Retina (tissue), 1 donor: ENCODE data around the gene CROCC2.
A peak's percentile ranks its signal among the peaks of the same experiment; 100 is the strongest.

Source experiments
- DNase-seq: peaks from one replicate; pipeline ENCODE4 v3.0.0-alpha.2; 2016

Gene CROCC2

GRCh38 chr2:240906141-240906910 lies at the start of gene CROCC2:
CROCC2 (plus strand) TSS chr2:240906336; CDS start chr2:240906514, 178 bp downstream.
- peak; percentile 80 for DNase-seq

GRCh38 chr2:240857039-240858008 lies 48.8 kb upstream of the CROCC2 start:
- no peak for DNase-seq

DNA sequence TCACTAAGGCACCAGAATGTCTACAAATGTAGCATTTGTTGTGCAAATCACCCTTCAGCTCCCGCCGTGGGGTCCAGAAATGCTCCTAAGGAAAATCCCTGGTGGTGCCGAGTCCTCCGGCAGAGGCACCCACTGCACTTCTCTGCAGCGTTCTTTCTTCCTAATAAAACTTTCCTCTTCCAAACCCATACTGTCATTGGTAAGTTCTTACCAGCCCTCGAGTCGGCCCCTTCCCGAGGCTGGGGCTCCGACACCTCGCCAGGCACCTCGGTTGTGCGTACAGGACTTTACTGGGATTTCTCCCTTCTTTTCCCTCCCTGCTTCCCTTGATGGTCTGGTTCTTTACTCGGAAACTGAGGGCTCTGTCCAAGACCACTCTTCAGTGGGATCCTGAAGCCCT lies 47.8 kb upstream of the CROCC2 start:
- no peak for DNase-seq

DNA sequence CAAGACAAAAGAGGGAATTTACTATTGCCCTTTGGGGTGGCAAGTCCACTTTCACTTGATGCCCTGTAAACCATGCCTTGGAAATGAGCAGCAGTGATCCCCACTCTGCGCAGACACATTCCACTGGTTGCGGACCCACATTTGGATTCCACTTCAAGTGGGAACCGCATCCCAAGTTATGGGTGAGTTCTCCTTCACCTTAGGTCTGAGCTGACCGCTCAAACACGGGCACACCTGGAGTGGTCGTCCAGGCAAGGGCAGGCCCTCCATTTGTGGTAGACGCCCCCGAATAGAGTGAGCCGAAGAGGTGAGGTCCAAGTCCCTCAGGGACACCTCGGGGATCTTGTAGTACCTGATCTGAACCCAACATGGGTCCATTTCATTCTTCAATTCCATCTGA lies 47.3 kb upstream of the CROCC2 start:
- DNase-seq, result no peak

GRCh38 chr2:240861547-240861946 lies 44.6 kb upstream of the CROCC2 start:
- no peak for DNase-seq

DNA sequence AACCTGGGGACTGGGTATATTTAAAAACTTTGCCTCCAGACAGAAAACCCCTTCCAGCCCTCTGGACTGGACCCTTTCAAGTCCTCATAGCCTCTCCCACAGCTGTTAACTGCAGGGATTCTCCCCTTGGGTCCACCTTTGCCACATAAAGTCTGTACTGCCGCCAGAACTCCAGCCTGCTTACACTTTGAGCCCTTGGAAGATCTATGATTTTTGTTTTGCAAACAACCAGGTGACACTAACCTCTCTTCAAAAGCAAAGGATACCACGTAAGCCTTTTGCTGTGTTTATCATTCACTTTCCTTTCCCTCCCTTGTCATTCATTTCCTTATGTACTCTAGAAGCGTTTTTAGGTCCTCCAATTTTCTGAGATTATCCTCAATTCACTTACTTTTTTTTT lies 41.7 kb upstream of the CROCC2 start:
- no peak for DNase-seq

DNA sequence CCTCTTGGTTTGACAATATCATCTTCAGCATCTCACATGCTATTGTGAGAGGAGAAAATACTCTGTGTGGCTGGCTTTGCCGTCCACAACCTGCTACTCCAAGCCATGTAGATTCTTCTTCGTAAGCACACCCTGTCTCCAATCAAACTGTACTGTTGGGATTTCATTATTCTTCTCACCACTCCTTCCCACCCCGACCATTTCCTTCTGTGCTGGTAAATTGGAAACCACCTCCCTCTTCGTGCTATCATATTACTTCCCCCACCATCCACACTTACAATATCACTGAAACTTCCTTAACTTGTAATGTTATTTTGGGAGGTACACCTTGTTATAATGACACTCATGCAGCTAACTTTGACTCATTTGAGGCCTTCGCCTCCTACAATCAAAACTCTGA lies 40.7 kb upstream of the CROCC2 start:
- no peak for DNase-seq

DNA sequence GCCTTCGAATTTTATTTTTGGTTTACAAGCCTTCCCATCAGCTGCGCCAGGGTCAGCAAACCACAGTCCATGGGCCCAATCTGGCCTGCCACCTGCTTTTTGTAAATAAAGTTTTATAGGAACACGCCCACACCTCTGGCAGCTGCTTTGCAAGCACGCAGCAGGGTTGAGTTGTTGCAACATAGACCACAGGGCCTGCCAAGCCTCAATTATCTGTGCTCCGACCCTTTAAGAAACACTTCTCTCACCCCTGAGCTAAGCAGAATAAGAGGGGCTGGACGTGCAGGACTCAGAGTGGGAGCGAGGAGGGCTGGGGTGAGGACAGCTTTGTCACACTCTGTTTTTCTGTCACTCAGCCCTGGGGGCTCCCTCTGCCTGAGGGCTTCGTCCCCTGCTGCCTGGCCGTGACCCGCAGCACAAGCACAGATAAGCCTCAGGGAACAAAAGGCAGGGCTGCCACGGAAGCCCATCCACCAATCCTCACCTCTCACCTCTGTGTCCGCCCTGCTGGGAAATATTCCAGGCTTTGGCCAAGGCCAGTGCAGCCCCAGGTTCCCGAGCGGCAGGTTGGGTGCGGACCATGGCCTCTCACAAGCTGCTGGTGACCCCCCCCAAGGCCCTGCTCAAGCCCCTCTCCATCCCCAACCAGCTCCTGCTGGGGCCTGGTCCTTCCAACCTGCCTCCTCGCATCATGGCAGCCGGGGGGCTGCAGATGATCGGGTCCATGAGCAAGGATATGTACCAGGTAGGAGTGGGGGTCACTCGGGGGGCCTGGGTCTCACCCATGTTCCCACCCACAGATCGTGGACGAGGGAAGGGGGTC lies 37.6 kb upstream of the CROCC2 start, which contains the start of gene AGXT:
AGXT (plus strand) TSS at position 539 of the 823 bp plus-strand sequence; CDS start at position 581, 42 bp downstream.
- no peak for DNase-seq

DNA sequence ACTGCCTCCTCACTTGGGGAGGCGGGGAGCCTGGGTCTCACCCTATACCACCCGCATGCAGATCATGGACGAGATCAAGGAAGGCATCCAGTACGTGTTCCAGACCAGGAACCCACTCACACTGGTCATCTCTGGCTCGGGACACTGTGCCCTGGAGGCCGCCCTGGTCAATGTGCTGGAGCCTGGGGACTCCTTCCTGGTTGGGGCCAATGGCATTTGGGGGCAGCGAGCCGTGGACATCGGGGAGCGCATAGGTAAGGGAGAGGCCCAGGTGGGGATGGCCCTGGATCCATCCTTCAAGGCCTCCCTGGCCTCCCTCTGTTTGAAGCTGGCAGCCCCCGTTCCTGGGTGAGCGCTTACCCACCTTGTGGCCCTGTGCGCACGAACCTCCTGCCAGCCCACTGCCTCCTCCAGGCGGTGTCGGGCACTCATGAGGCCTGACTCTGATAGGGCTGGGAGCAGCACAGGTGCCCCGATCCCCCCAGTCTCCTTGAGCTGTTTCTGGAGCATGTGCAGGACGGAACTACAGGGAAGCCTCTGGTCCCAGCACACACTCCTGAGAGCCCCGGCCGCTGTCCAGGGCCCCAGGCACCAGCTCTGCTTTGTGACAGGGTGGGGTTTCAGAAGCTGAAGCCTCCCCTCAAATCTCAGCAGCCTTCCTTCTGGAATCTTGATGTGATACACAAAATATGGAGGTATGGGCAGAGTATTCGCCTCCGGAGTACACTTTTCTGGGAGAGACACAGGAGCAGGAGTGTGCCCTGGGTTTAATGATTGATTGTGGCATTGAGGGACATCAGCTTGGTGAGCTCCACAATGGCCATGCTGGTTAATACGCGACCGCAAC lies 36.8 kb upstream of the CROCC2 start:
- no peak for DNase-seq

DNA sequence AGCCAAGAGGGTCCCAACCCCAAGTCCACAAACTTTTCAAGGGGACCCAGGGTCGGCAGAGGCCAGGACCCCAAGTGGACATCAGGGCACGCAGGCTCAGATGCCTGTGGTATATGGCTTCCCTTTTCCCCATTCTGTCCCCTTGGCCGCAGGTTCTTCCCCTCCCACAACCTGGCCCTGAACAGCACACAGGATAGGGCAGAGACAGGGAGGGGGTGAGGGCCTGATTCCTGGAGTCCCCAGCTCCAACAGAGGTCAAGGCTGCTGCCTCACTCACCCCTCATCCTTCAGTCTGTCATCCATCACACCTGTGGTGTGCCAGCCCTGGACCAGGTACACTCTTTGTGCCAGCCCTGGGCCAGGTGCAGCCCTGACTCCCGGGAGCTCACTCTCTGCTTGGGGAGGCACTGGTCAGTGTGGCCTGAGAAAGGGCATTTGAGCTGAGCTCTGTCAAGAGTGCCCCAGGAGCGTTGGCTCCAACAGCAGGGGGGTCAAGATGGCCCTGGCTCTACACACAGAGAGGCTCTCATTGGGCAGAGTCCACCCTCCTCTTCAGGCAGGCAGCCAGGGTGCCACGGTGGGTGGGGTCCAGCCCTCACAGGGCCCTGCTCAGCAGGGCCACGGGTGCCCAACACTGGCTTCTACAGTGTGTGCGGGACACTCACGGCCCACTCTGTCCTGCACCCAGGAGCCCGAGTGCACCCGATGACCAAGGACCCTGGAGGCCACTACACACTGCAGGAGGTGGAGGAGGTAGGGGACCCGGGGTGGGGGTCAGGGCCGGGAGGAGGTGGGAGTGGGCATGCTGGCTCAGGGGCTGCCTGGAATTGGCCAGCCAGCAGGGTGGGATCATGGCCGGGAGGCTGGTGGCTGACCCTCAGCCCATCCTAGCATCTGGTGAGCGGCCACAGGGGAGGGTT lies 35.9 kb upstream of the CROCC2 start:
- no peak for DNase-seq

GRCh38 chr2:240871071-240871958 lies 34.8 kb upstream of the CROCC2 start:
- DNase-seq, result no peak

- DNase-seq, result no peak
Observed at GRCh38 chr2:240872317-240873097, 33.6 kb upstream of the CROCC2 start.

- DNase-seq, result no peak
Observed at GRCh38 chr2:240873098-240873788, 32.9 kb upstream of the CROCC2 start.

GRCh38 chr2:240873805-240874714 lies 32.1 kb upstream of the CROCC2 start:
- no peak for DNase-seq

DNA sequence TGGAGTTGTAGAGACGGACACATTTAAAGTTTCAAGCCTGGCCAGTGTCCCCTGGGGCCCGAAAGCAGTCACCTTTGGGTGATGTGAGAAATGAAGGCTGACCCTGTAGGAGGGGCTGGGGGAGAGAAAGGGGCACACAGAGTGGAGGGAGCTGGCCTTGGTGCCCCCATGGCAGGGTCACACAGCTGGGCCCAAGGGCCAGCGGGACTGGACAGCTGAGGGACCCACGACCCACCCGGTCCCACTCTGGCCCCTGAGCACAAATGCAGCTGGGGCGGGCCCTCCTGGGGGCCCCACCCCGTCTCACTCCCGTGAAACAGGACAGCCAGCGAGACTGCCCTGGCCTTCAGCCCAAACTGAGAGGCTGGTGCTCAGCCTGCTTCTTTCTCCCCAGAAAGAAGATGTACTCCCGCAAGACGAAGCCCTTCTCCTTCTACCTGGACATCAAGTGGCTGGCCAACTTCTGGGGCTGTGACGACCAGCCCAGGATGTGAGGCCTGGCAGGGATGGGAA lies 31.4 kb upstream of the CROCC2 start:
- DNase-seq, result no peak

DNA sequence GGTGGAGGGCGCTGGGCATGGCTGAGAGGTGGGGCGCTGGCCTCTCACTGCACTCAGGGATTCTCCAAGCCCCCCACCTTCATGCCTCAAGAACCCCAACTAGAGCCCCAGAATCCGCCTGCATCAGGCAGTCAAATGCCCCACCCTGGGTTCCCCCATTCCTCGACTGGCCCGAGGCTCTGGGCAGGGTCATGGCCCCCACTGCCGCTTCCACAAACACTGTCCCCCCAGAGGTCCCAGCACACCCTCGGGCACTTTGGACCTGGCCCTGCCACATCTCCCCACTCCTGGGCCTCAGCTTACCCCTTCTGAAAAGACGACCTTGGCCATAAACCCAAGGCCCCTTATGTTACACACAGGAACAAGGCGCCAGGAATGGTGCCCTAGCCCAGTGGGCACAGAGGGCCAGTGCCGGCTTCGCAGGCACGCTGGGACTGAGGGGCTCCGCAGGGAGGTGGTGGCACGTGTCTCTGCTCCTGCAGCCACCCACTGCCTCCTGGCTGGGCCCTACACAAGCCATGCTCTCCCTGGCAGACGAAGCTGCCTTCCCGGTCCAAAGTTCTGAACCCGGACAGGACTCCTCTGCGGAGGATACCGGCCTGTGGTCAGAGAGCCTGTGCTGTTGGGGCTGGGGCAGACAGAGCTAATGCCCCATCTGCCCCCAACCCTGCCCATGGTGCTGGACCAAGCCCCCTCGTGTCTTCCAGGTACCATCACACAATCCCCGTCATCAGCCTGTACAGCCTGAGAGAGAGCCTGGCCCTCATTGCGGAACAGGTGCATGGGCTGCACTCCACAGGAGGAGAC lies 30.7 kb upstream of the CROCC2 start:
- no peak for DNase-seq
